Testis (tissue), 3 donors: Measurements from ENCODE around the gene COL23A1. TPM values are rescaled to one million over a fixed set of nuclear protein-coding genes. Genes with fewer than 3 reads are reported as not detected.

Experiments
- DNase-seq: peaks from one replicate; pipeline ENCODE4 v3.0.0-alpha.2; 2019
- H3K27ac ChIP-seq, 2 donors: fragments of 200-600 bp; sonication (generic); one replicate each; pipeline ENCODE4 v1.5.1; 2019
- H3K27me3 ChIP-seq: fragments of 200-600 bp; sonication (generic); one replicate; pipeline ENCODE4 v1.5.1; 2019
- H3K36me3 ChIP-seq: fragments of 200-600 bp; sonication (generic); one replicate; pipeline ENCODE4 v1.5.1; 2017; ENCODE audit warnings: low read depth; ENCODE audit errors: missing control alignments
- H3K4me1 ChIP-seq: fragments of 200-600 bp; sonication (generic); one replicate; pipeline ENCODE4 v1.5.1; 2019
- H3K4me3 ChIP-seq, 2 donors: fragments of 200-600 bp; sonication (generic); one replicate each; pipeline ENCODE4 v1.5.1; 2017 to 2019
- H3K9me3 ChIP-seq: fragments of 200-600 bp; sonication (generic); one replicate; pipeline ENCODE4 v1.5.1; 2017
- POLR2A ChIP-seq: fragments of 450-650 bp; IDR thresholded peaks from one replicate; pipeline ENCODE4 v1.6.1; 2017; ENCODE audit warnings: antibody characterized with exemption, mild to moderate bottlenecking, moderate library complexity
- WGBS, 2 donors: methylation state at CpG; one replicate each; pipeline ENCODE4 v1.1.5; 2018; 5-methylcytosine and 5-hydroxymethylcytosine counted together
- intact Hi-C: fragments of 100-400 bp; cut with DNase I; formaldehyde crosslinking; loops from one replicate; pipeline ENCODE4 v1.15.1; 2023; ENCODE audit warnings: low total_unique reads
- polyA plus RNA-seq: library from polyadenylated mRNA; stranded (reverse); fragments of 350-450 nt; fragmentation: Illumina TruSeq; extraction: RNeasy Lipid Tissue Mini Kit (QIAGEN cat#74804); gene quantifications from one replicate; pipeline ENCODE4 v1.2.3, GENCODE V29; 2014; ENCODE audit warnings: low read depth, low replicate concordance; ENCODE audit not compliant: insufficient read depth
- total RNA-seq, 2 donors: library from RNA; depleted of rRNA; stranded (reverse); fragments of >200 nt; gene quantifications; one replicate each; pipeline ENCODE4 v1.2.3, GENCODE V29; 2016
- TF ChIP-seq, protein P1 (sequence below), 3 experiments: fragments of 450-650 bp in 2 of 3; fragments of 200-600 bp in 1 of 3; sonication (generic) in 1 of 3; IDR thresholded peaks; one replicate each; pipeline ENCODE4 v1.5.1; 2016 to 2019; ENCODE audit warnings: antibody characterized with exemption in 3 of 3, mild to moderate bottlenecking in 2 of 3, moderate library complexity in 1 of 3

COL23A1 gene
- total and polyA plus RNA-seq, 3 donors from 2014 or later: 4.3 to 5.5 (median 5.0) TPM

DNA sequence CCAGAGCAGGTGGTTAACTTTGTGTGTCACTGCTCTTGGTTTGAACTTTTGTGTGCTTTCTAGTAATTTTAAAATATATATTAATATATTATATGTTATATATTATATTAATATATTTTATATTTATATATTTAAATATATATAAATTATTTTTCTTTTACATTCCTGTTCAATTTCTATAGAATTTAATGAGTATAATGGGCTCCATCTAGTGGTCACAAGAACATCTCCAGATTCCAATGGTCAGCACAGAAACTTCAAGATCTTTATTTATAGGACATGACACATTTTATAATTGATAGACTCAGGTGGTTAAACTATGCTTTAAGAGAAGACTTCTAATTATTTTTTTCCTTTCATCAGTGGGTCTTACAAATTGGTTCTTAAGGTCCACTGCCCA lies 39.1 kb downstream of the COL23A1 start:
- Histone ChIP-seq H3K4me3 (no peak overlapping the region), H3K4me1 (no peaks in the 10 kb centered on the region), H3K36me3 (no peaks in the 10 kb centered on the region), H3K9me3 (no peaks in the 10 kb centered on the region), H3K27me3 (no peaks in the 10 kb centered on the region), H3K27ac (no peak overlapping the region)
- TF ChIP-seq POLR2A: no peak
- TF ChIP-seq, protein P1, sequence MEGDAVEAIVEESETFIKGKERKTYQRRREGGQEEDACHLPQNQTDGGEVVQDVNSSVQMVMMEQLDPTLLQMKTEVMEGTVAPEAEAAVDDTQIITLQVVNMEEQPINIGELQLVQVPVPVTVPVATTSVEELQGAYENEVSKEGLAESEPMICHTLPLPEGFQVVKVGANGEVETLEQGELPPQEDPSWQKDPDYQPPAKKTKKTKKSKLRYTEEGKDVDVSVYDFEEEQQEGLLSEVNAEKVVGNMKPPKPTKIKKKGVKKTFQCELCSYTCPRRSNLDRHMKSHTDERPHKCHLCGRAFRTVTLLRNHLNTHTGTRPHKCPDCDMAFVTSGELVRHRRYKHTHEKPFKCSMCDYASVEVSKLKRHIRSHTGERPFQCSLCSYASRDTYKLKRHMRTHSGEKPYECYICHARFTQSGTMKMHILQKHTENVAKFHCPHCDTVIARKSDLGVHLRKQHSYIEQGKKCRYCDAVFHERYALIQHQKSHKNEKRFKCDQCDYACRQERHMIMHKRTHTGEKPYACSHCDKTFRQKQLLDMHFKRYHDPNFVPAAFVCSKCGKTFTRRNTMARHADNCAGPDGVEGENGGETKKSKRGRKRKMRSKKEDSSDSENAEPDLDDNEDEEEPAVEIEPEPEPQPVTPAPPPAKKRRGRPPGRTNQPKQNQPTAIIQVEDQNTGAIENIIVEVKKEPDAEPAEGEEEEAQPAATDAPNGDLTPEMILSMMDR (IDR thresholded peaks at IDR 0.05): peak; percentile 9 to 62 (median 23)
- DNase-seq: no peak
- intact Hi-C loops: loop anchor here (10.0 kb wide), 1 partner anchor 276 kb away; no protein-coding TSS in a partner anchor

DNA sequence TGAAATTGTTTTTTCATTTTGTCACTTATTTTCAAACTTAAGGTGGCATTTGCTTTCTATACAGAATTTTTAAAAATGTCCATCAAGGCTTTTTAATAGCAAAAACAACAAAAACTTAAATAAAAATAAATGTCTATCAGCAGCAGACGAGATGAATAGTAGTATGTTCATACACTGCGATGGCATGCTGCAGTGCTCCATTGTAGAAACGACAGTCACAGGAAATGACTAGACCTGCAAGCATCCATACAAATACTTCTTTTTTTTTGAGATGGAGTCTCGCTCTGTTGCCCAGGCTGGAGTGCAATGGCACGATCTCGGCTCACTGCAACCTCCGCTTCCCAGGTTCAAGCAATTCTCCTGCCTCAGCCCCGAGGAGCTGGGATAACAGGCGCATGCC lies 41.4 kb downstream of the COL23A1 start:
- Histone ChIP-seq H3K36me3 (no peaks in the 10 kb centered on the region), H3K4me3 (no peak overlapping the region), H3K27me3 (no peaks in the 10 kb centered on the region), H3K9me3 (no peaks in the 10 kb centered on the region), H3K4me1 (no peaks in the 10 kb centered on the region), H3K27ac (no peak overlapping the region)
- no peak for DNase-seq
- no peak for TF ChIP-seq POLR2A
- intact Hi-C loops: no loop called here
- WGBS, 2 donors: 82 to 86% methylated on average over 9 of the region's 9 CpGs

DNA sequence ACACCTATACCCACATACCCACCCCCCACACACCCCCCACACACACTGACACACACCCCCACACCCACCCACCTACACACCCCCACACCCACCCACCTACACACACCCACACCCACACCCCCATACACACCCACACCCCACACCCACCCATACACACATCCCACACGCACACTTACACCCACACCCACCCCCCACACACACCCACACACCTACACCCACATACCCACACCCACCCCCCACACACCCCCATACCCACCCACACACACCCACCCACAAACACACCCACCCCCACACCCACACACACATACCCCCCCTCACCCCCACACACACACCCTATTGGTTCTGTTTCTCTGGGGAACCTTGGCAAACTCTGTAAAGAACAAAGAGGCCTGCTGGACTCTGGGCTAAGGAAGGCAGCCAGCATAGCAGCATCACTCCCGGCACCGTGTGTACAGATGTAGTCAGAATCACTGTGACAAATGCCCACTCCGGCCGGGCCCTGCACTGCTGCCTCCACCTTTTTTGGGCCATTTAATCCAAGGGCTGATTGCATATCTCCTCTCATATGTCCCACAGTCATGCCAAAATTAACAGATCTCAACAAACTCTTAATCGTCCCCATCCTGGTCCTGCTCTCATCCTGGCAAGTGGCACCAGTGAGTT lies 42.3 kb downstream of the COL23A1 start:
- Histone ChIP-seq H3K4me3 (no peak overlapping the region), H3K27ac (no peak overlapping the region), H3K9me3 (no peaks in the 10 kb centered on the region), H3K4me1 (no peaks in the 10 kb centered on the region), H3K27me3 (no peaks in the 10 kb centered on the region), H3K36me3 (no peaks in the 10 kb centered on the region)
- intact Hi-C loops: no loop called here
- 43% methylated on average over 5 to 6 of the region's 6 CpGs for WGBS, 2 donors
- no peak for TF ChIP-seq POLR2A
- TF ChIP-seq, protein P1 (IDR thresholded peaks at IDR 0.05): no peak
- DNase-seq: no peak

DNA sequence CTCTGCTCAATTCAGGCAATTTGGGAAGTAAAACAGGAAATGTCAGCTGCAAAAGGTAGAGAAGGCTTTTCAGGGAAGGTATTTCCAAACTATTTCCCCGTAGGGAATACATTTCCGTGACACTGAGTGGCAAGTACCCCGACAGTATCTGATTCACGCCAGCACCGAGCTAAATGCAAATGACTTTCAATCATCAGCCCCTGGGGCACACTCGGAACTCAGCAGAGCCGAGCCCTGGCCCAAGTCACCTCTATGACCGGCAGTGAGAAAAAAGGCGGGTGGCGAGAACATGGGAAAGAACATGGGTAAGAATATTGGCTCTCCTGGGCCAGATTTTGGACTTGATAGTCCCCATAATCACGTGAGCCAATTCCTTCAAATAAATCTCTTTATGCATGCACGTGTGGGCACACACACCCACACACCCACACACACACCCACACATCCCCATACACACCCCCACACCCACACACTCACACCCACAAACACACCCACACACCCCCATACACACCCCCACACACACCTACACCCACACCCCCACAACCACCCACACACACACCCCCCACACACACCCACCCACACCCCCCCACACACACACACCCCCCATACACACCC lies 43.0 kb downstream of the COL23A1 start:
- 84 to 86% methylated on average over 10 to 12 of the region's 12 CpGs for WGBS, 2 donors
- intact Hi-C loops: no loop called here

DNA sequence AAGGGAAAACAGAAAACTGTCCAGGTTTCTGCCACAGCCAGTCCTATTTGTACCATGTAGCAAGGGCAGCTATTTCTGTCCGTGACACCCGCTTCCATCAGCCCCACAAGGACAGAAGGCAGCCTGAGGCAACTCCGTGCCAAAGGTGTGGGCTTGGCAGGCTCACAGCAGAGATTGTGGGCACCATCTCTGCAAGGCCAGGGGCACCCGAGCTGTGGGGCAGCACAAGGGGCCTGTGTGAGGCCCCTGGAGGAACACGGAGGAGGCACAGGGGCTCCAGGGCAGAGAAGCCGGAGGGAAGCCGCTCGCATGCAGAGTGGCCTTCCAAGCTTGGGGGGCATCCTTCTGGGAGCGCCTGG lies 43.5 kb downstream of the COL23A1 start:
- H3K27ac ChIP-seq: no peak overlapping the region
- intact Hi-C loops: no loop called here
- WGBS, 2 donors: 78 to 91% methylated on average over 9 of the region's 9 CpGs

More for the DNA sequence above, 43.0 kb downstream of the COL23A1 start:
- Histone ChIP-seq H3K4me1 (no peaks in the 10 kb centered on the region), H3K36me3 (no peaks in the 10 kb centered on the region), H3K9me3 (no peaks in the 10 kb centered on the region), H3K27me3 (no peaks in the 10 kb centered on the region), H3K4me3 (no peak overlapping the region), H3K27ac (no peak overlapping the region)
- no peak for DNase-seq
- TF ChIP-seq, protein P1 (IDR thresholded peaks at IDR 0.05): no peak
- no peak for TF ChIP-seq POLR2A

More for the DNA sequence above, 43.5 kb downstream of the COL23A1 start:
- no peak for TF ChIP-seq POLR2A
- TF ChIP-seq, protein P1 (IDR thresholded peaks at IDR 0.05): no peak
- H3K4me3 ChIP-seq: no peak overlapping the region
- H3K36me3 ChIP-seq: no peaks in the 10 kb centered on the region
- H3K4me1 ChIP-seq: no peaks in the 10 kb centered on the region
- DNase-seq: no peak
- no peaks in the 10 kb centered on the region for H3K9me3 ChIP-seq
- no peaks in the 10 kb centered on the region for H3K27me3 ChIP-seq
